Cardiac muscle cell (in vitro differentiated cells and primary cell): ENCODE data around the gene MAPK8IP3. TPM values are rescaled to one million over a fixed set of nuclear protein-coding genes. Genes with fewer than 3 reads are reported as not detected.
"Not testable (repeated sequence)": the region's sequence is repeated elsewhere in the genome, so short reads cannot be mapped to it uniquely, and the experiment has no call there.

Experiments used
- DNase-seq, 2 donors: peaks; one replicate each; pipeline versions ENCODE4 v3.0.0 to v3.0.0-alpha.2; 2010 to 2017; ENCODE audit warnings: low read depth in 1 of 2, low spot score in 1 of 2
- H3K27ac ChIP-seq: fragments of 200-600 bp; sonication (generic); 2 replicates; pipeline ENCODE4 v1.5.1; 2016
- H3K27me3 ChIP-seq: fragments of 200-600 bp; sonication (generic); 2 replicates; pipeline ENCODE4 v1.6.0; 2016; ENCODE audit warnings: control low read depth
- H3K36me3 ChIP-seq: fragments of 200-600 bp; sonication (generic); 2 replicates; pipeline ENCODE4 v1.5.1; 2016; ENCODE audit warnings: control low read depth
- H3K4me1 ChIP-seq: fragments of 200-600 bp; sonication (generic); 2 replicates; pipeline ENCODE4 v1.8.1; 2017; ENCODE audit warnings: low read depth, mild to moderate bottlenecking, mixed run types
- H3K4me3 ChIP-seq: fragments of 200-600 bp; sonication (generic); 2 replicates; pipeline ENCODE4 v1.5.1; 2016; ENCODE audit warnings: mild to moderate bottlenecking
- H3K9me3 ChIP-seq: fragments of 200-600 bp; sonication (generic); 2 replicates; pipeline ENCODE4 v1.5.1; 2017; ENCODE audit warnings: low read depth, mild to moderate bottlenecking, control low read depth
- CTCF ChIP-seq: IDR thresholded peaks from 2 replicates; pipeline ENCODE4 v1.5.1; 2012; ENCODE audit warnings: low read depth, mild to moderate bottlenecking, low read length
- polyA plus RNA-seq: library from polyadenylated mRNA; unstranded; fragments of >200 nt; fragmentation: Nextera tagmentation; extraction: Ambion mirVana; gene quantifications from 2 replicates; pipeline ENCODE4 v1.2.1, GENCODE V29; 2016
- total RNA-seq: library from RNA; depleted of rRNA; stranded (reverse); fragments of >200 nt; gene quantifications from 2 replicates; pipeline ENCODE4 v1.2.3, GENCODE V29; 2016

The MAPK8IP3 gene
- total and polyA plus RNA-seq, 2 experiments from 2014 or later, result 75.2 to 127 TPM

- no peak for TF ChIP-seq CTCF
- Histone ChIP-seq H3K36me3 (peaks cover 30% of the 10 kb centered on the region), H3K27me3 (no peaks in the 10 kb centered on the region)
These were observed 5.7 kb upstream of the MAPK8IP3 start for GRCh38 chr16:1700246-1700645.

GRCh38 chr16:1701216-1701878, 4.6 kb upstream of the MAPK8IP3 start:
- Histone ChIP-seq H3K4me1 (peaks cover 2% of the 10 kb centered on the region), H3K27ac (no peak overlapping the region), H3K36me3 (peaks cover 25% of the 10 kb centered on the region), H3K4me3 (no peak overlapping the region), H3K27me3 (no peaks in the 10 kb centered on the region), H3K9me3 (no peaks in the 10 kb centered on the region)
- TF ChIP-seq CTCF, result no peak
- DNase-seq, result no peak

More at GRCh38 chr16:1700246-1700645, 5.7 kb upstream of the MAPK8IP3 start:
- Histone ChIP-seq H3K4me3 (no peak overlapping the region), H3K4me1 (peaks cover 2% of the 10 kb centered on the region), H3K27ac (no peak overlapping the region), H3K9me3 (no peaks in the 10 kb centered on the region)
- DNase-seq, result no peak

GRCh38 chr16:1705324-1705687, 689 bp upstream of the MAPK8IP3 start:
- peaks cover 30% of the 10 kb centered on the region for H3K4me1 ChIP-seq
- H3K27me3 ChIP-seq, H3K9me3 ChIP-seq: not testable (repeated sequence)
- peak overlapping the region; percentile 88 for H3K27ac ChIP-seq
- H3K4me3 ChIP-seq, result peak overlapping the region; percentile 93
- peaks cover 10% of the 10 kb centered on the region for H3K36me3 ChIP-seq
- DNase-seq, result peak; percentile 32

GRCh38 chr16:1706386-1707192, 594 bp downstream of the MAPK8IP3 start:
- Histone ChIP-seq H3K4me1 (peaks cover 30% of the 10 kb centered on the region), H3K9me3 (no peaks in the 10 kb centered on the region), H3K27ac (peak overlapping the region; percentile 88), H3K27me3 (no peaks in the 10 kb centered on the region), H3K4me3 (peak overlapping the region; percentile 93), H3K36me3 (no peaks in the 10 kb centered on the region)
- peak; percentile 24 to 43 for DNase-seq
- no peak for TF ChIP-seq CTCF

GRCh38 chr16:1707193-1707790, 1.3 kb downstream of the MAPK8IP3 start:
- Histone ChIP-seq H3K4me3 (peak overlapping the region; percentile 93), H3K36me3 (no peaks in the 10 kb centered on the region), H3K27me3 (no peaks in the 10 kb centered on the region), H3K4me1 (peaks cover 32% of the 10 kb centered on the region), H3K9me3 (no peaks in the 10 kb centered on the region), H3K27ac (peak overlapping the region; percentile 26)
- no peak for TF ChIP-seq CTCF
- peak; percentile 16 to 40 for DNase-seq
